Measurements from ENCODE around the gene ZNF207.
"Not testable (repeated sequence)": the region's sequence is repeated elsewhere in the genome, so short reads cannot be mapped to it uniquely, and the experiment has no call there.

The ZNF207 gene
- long read RNA-seq, donor 1, full-length matches to known transcripts = 48 of 137 reads
- long read RNA-seq, donor 1, partial matches to known transcripts = 89 of 137 reads
- long read RNA-seq, donor 1, other reads (novel, unspliced or antisense) = 0 of 137 reads
- long read RNA-seq, donor 2, full-length matches to known transcripts = 28 of 79 reads
- long read RNA-seq, donor 2, partial matches to known transcripts = 51 of 79 reads
- long read RNA-seq, donor 2, other reads (novel, unspliced or antisense) = 0 of 79 reads
- long read RNA-seq, donor 3, full-length matches to known transcripts = 26 of 53 reads
- long read RNA-seq, donor 3, partial matches to known transcripts = 27 of 53 reads
- long read RNA-seq, donor 3, other reads (novel, unspliced or antisense) = 0 of 53 reads
- long read RNA-seq, donor 4, full-length matches to known transcripts = 50 of 148 reads
- long read RNA-seq, donor 4, partial matches to known transcripts = 98 of 148 reads
- long read RNA-seq, donor 4, other reads (novel, unspliced or antisense) = 0 of 148 reads
- long read RNA-seq, donor 5, full-length matches to known transcripts = 59 of 73 reads
- long read RNA-seq, donor 5, partial matches to known transcripts = 14 of 73 reads
- long read RNA-seq, donor 5, other reads (novel, unspliced or antisense) = 0 of 73 reads
- long read RNA-seq, donor 6, full-length matches to known transcripts = 23 of 103 reads
- long read RNA-seq, donor 6, partial matches to known transcripts = 80 of 103 reads
- long read RNA-seq, donor 6, other reads (novel, unspliced or antisense) = 0 of 103 reads
- long read RNA-seq, donor 7 = 0 reads
- long read RNA-seq, donor 8, full-length matches to known transcripts = 47 of 106 reads
- long read RNA-seq, donor 8, partial matches to known transcripts = 59 of 106 reads
- long read RNA-seq, donor 8, other reads (novel, unspliced or antisense) = 0 of 106 reads

DNA sequence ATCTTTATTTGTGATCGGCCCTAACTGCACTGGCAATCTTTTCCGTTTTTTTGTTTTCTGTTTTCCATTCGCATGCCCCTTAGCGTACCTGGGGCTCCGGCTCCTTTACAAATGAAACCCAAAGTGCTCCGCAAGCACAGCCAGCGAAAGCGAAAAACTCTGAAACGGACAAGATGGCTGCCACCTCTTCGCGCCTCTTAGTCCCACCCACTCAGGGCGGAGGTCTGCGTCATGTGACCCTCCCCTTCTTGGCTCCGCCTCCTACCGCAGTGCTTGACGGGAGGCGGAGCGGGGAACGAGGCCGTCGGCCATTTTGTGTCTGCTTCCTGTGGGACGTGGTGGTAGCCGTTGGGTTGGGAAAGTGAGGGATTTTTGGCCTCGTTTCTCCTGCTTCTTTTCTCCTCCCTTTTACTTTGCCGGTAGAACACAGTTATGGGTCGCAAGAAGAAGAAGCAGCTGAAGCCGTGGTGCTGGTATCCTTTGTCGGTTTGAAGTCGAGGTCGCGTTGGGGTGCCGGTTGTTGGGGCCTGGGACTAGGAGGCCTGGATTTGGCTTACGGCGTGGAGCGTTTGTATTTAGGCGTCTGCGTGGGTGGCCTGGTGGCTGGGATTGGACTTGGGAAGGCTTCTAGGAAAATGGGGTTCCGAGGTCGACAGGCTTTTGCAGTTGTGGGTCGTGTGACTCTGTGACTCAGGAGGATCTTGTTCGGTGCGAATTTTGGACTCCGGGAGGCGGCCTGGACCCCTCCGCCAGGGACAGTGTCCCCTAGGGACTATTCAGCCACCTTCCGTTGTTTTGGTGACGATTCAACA, at the start of gene ZNF207:
ZNF207 (plus strand) TSS at position 304 of the 812 bp plus-strand sequence; CDS start at position 433, 129 bp downstream.
- peak; percentile 94 for DNase-seq

DNA sequence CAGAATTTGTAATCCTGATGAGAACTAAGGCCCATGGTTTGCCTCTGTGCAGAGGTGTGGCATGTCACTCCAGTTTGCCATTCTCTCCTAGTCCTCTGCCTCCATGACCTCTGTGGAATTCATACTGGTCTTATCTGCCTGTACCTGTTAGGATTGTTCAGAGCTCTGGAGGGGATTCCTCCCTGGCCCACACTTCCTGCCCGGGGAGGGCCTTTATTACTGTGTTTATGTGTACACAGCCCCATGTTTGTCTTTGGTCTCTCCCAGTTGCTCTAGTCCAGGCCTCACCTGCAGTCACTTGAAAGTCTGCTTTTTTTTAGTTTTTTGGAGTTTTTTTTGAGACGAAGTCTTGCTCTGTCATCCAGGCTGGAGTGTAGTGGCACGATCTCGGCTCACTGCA, 47.9 kb upstream of the ZNF207 start:
- no peak for DNase-seq

DNA sequence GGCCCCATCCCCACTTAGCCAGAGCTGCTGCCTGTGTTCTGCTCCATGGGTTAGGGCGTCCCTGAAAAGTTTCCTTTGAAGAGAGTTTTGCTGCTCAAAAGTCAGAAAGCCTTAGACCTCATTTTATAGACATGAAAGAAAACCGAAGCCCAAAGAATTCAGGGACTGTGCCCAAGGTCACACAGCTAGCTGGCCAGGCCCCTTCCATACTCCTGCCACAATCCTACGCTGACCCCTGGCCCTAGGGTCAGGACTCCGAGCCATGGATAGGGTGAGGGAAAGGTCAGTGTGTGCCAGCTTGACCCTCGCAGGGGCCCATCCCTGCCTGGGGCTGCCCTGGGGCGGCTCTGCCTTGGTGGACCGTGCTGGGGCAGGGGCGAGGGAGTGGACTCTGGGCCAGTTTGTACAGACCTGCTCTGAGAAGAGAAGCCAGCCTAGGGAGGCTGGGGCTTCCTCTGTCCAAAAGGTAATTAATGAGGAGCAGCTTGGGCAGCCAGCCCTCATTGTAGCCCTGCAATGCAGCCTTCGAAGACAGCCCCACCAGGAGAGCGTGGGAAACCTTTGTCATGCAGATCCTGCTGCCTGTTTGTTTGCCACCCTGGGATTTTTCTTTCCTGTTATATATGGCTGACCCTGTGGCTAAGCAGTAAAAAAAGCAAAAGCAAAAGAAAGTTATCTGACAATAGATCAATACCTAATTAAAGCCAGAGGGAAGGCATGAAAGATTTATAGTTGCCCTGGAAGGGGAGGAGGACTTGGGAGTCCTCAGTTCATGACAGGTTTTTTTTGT, 46.9 kb upstream of the ZNF207 start:
- DNase-seq = no peak

DNA sequence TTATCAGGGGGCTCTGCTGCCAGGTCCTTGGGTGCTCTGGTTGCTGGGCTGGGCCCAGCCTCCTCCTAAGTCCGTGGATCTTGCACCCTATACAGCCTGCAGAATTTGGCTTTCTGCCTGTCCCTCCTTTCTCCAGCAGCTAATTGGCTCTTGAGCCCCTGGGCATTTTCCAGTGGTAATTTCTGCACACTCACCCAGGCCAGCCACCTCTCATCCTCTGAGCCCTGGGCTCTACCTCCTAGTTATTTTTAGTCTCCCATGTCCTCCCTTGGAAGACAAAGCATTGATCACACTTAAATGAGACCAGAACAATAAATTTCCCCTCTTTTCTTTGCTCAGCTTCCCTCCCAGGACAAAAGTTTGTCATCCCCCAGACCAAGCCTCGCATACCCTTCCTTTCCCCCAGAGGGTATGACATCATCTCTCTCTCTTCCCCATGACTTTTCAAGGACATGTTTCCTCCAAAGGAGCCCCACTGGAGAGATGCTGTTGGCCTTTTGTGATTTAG, 46.1 kb upstream of the ZNF207 start:
- no peak for DNase-seq

DNA sequence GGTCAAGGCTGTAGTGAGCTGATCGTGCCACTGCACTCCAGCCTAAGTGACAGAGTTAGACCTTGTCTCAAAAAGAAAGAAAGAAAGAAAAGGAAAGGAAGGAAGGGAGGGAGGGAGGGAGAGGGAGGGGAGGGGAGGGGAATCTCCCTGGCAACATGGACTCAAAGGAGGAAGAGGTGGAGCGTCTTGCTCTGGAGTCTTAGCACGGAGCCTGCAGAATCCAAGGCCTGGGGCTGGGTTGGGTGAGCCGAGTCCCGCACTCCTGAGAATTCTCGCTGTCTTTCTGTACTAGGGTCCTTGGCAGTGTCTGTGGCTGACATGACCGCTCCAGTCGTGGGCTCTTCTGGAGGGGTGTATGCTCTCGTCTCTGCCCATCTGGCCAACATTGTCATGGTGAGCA, 44.9 kb upstream of the ZNF207 start:
- DNase-seq = no peak

DNA sequence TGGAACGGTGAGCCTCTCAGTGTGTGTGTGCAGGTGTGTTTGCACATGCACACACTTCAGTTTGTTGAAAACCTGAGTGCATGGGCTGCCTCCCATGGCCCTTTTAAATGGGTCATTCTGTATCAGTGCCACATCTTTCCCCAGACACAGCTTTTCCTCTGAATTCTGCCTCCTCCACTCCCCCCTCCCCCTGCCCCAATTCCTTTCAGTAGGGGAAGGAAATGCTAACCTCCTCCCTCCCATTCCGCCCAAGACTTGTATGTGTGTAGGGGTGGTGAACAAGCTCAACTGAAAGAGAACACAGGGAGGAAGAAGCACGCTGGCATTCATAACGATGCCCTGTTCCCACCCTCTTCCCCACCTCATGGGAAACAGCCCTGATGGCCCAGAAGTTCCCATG, 42.3 kb upstream of the ZNF207 start:
- no peak for DNase-seq

DNA sequence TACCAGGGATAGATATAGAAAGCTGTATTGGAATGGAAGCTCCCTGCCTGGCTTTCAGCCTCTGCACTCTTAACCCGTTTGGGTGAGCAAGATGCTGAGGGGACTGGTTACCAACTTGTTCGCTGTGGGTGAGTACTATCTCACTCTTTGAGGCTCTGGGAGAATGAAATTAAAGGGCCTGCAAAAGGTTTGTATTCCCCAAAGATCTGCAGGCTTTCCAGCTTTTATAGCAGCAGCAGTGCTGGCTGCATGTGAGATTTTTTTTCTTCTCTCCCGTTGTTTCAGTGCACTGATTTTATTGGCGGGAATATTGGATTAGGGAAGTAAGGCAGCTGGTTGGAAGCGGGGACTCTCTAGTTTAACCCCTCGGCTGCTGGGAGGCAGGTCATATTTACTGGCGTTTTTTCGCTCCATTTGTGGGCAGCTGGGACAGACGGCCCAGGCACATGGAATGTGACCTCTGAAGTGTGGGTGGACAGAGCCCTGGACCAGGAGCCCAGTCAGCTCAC, 38.9 kb upstream of the ZNF207 start:
- no peak for DNase-seq

DNA sequence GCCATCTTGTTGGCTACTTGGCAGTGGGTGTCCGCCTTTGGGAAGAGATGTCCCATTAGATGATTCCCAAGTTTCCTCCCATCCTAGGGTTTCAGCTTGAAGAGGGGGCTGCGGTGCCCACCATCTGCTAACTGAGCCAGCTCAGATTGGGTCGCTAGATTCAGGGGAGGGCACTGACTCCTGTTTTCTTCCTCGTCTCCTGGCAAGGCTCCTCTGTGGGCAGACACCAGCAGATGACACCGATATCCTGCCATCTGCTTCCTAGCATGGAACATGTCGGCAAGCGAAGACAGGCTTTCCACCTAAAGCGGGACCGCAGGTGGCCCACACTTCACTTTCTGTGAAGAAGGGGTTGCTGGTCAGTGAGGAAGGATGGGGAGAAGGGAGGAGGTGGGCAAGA, 35.3 kb upstream of the ZNF207 start:
- DNase-seq = no peak

DNA sequence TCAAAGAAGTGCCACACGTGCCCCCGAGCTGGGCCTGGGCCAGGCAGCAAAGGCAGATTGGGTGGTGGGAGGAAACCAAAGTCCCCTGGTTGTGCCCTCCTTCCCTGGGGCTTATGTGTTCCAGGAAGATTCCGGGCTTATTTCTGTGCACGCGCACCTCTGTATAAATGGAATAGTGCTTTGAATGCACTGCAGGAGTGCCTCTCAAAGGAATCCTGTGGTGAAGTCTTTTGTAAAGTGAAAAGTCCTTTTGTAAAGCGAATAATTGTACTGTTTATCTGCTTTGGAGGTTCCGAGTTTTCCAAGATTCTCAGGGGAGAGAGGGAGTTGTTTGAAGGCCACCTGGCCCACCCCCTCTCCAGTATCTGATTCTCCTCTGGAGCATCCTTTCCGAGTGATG, 34.8 kb upstream of the ZNF207 start:
- DNase-seq = no peak

DNA sequence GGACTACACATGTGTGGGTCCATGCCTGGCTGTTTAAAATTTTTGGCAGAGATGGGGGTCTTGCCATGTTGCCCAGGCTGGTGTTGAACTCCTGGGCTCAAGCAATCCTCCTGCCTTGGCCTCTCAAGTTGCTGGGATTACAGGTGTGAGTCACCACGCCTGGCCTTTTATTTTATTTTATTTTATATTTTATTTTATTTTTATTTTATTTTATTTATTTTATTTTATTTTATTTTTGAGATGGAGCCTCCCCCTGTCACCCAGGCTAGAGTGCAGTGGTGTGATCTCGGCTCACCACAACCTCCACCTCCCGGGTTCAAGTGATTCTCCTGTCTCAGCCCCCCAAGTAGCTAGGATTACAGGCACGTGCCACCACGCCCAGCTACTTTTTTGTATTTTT, 33.3 kb upstream of the ZNF207 start:
- DNase-seq = not testable (repeated sequence)

DNA sequence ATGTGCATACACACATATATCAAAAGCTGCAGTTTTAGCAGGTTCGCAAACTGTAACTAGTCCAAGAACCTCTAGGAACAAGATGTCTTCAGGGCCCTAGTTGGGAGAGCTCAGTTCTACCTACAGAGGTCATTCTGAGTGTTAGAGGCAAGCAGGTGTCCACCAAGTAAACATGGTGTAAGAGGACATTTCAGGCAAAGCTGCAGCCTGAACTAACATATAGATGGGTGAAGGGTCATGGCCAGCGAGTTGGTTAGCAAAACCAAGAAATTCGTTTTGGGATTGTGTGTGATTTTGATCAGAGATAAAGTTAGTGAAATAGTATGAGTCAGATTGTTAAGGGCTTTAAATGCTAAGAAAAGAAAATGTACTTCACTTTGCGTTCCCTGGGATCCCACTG, 32.6 kb upstream of the ZNF207 start:
- DNase-seq = no peak

DNA sequence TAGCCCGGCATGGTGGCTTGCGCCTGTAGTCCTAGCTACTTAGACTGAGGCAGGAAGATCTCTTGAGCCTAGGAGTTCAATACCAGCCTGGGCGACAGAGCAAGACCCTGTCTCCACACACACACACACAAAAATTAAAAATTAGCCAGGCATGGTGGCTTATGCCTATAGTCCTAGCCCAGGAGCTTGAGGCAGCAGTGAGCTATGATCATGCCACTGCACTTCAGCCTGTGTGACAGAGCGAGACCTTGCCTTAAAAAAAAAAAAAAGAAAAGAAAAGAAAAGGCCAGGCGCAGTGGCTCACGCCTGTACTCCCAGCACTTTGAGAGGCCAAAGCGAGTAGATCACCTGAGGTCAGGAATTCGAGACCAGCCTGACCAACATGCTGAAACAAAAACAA, 31.9 kb upstream of the ZNF207 start:
- no peak for DNase-seq

DNA sequence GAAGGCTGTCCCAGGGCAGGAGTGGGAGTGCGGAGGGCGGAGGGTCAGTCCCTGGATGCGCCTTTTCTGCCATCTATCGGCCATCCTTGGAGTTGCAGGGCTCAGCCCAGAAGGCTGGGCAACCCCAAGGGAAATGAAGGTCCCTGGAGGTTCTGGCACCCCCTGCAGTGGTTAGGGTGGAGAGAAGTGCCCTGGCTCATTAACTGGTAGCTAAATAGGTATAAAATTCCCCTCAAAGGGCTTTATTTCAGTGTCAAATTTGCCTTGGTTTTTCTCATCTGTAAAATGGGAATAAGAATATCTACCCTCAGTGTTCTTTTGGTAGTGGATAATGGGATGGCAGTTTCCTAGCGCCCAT, 30.4 kb upstream of the ZNF207 start:
- no peak for DNase-seq

DNA sequence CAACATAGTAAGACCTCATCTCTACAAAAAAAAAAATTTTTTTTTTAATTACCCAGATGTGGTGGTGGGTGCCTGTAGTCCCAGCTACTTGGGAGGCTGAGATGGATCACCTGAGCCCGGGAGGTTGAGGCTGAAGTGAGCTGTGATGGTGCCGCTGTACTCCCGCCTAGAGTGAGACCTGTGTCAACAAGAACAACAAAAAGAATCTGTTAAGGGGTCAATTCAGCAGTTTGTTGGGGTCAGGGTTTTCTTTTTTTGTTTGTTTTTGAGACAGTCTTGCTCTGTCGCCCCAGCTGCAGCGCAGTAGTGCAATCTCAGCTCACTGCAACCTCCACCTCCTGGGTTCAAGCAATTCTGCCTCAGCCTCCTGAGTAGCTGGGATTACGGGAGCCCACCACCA, 29.9 kb upstream of the ZNF207 start:
- DNase-seq = not testable (repeated sequence)

DNA sequence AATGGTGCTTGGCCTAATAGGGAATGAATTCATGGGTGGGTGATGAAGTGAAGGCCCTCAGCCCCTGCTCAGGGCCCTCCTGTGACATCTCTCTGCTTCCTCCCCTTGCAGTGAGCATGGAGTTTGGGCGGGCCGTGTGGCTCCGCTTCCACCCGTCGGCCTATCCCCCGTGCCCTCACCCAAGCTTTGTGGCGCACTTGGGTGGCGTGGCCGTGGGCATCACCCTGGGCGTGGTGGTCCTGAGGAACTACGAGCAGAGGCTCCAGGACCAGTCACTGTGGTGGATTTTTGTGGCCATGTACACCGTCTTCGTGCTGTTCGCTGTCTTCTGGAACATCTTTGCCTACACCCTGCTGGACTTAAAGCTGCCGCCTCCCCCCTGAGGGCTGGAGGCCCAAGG, 29.1 kb upstream of the ZNF207 start:
- DNase-seq = no peak

DNA sequence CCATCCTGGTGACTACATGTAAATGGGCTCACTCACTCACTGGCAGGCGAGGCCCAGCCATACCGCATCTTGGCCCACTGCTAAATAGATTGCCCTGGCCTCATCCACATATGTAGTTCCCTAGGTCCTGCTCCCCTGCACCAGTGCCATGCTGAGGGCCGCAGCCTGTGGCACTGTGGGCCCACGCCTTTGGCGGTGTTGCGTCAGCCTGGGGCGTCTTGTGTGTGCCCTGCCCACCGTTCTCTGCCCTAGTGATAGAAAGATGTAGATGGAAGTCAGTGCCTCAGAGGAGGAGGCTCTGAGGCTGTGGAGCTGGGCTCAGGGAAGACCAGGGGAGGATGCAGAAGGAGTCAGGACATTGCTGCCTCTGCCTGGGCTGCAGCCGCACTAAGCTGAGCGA, 26.9 kb upstream of the ZNF207 start:
- no peak for DNase-seq

DNA sequence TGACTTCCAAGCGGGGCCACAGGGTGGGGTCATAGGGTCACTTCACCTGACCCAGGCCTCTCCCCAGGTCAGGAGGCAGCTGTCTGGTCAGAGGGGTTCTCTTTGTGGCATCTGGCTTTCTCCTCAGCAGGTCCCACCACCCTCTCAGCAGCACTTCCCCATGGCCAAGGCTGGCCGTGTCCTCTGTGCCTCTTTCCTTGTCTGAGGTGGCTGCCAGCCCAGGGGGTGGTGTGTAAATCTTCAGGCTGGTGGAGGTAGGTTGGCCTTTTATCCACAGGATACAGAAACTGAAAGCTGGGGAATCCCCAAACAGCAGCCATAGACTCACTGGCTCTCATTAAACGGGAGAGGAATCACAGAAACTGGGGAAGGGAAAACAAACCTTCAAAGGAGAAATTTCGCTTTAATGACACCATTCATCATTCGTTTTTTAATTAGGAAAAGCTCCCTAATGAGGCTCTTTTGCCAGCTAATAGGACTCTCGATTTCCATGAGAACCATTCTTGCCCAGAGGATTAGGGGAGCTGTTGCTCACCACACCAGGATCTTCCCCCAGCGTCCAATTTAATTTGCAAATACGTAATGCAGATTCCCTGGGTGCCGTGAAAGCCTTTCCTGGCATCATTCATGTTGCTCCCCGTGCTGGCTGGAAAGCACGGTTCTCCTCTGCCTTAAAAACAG, 26.0 kb upstream of the ZNF207 start:
- no peak for DNase-seq

DNA sequence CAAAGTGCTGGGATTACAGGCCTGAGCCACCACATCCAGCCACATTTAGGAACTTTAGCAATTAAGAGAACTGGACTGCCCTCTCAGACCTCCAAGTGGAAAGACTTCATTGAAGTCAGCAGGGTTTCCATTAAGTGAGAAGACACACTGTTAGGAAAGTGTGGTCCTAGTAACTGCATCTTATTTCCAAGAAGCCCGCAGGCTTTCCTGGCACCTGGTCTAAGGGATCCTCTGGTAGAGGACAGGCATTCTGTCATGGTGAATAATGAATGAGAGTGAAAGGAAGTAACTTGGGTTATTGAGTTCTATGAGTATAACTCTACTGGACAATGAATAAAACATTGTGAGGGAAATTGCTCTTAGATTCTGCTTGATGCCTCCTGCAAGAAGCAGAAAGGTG, 22.0 kb upstream of the ZNF207 start:
- DNase-seq = no peak

DNA sequence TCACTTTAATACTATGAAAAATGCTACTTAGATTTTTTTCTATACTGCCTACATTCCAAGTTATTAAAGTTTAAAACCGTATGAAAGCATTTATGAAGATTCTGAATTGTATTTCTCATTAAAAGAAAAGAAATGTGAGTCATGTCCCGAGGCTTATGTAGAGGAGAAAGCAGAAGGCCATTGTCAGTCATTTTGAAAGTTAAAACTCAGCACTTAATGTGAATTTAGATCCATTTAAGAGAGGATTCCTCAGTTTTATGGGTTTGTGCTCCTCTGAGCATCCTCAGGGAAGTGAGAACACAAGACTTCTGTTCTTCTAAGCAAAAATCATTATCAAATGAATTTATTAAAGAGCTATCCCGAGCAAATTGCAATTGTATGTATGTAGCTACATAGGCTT, 19.8 kb upstream of the ZNF207 start:
- DNase-seq = no peak

DNA sequence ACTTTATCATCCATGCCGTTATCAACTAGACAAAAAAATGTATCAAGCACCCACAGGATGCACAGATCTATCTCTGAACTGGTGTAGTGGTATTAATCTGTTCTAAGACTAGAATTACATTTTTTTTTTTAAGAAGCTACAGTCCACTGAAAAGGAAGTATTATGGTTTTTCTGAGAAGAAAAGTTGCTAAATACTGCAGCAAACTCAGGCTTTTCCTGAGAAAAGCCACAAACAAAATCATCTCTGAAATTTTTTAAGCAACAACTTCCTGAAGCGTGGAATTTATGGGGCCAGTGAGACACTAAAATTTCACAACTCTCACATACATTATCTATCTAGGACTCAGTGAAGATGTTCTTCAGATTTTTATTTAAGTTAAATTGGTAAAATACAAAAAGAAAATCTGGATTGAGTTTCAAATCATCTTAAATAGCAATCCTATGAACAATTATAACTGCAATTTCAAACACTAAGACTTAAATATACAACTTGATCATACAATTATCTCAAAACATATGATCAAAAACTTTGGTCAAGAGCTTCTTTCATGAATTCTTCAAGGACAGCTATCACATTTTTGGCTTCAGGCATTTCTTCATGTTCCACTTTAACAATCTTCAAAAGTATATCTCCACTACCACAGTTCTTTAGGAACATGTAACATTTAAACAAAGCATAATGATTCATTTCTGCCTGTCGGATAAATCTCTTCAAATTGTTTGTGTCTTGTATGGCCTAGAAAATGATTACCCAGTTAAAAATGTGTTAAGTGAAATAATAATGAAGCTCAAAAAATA, 18.5 kb upstream of the ZNF207 start:
- no peak for DNase-seq
